ENCODE results near the gene FAHD1. TPM values are rescaled to one million over a fixed set of nuclear protein-coding genes. Genes with fewer than 3 reads are reported as not detected.

Gene FAHD1
- total and polyA plus RNA-seq, 3 donors from 2014 or later = 20.6 to 65.8 (median 57.5) TPM

- Histone ChIP-seq H3K27ac (no peak overlapping the region), H3K4me3 (no peak overlapping the region), H3K36me3 (ENCODE audit: low read depth, missing control alignments) (no peaks in the 10 kb centered on the region), H3K9me3 (no peaks in the 10 kb centered on the region), H3K27me3 (no peaks in the 10 kb centered on the region), H3K4me1 (no peaks in the 10 kb centered on the region)
- DNase-seq = no peak
- intact Hi-C loops (cut with DNase I; ENCODE audit: low total_unique reads) = no loop called here
- 68 to 79% methylated on average over 4 of the region's 4 CpGs for WGBS, 2 donors
- no peak for TF ChIP-seq CTCF (IDR thresholded peaks at IDR 0.05)
- no peak for TF ChIP-seq POLR2A (IDR thresholded peaks at IDR 0.05)
Measured at GRCh38 chr16:1851793-1852192, 24.8 kb downstream of the FAHD1 start.

GRCh38 chr16:1857433-1858097 is 30.6 kb downstream of the FAHD1 start:
- intact Hi-C loops (cut with DNase I; ENCODE audit: low total_unique reads) = no loop called here
- Histone ChIP-seq H3K27me3 (no peaks in the 10 kb centered on the region), H3K9me3 (no peaks in the 10 kb centered on the region), H3K27ac (no peak overlapping the region), H3K4me3 (no peak overlapping the region), H3K36me3 (ENCODE audit: low read depth, missing control alignments) (no peaks in the 10 kb centered on the region), H3K4me1 (no peaks in the 10 kb centered on the region)
- WGBS, 2 donors = 21 to 36% methylated on average over 5 of the region's 5 CpGs
- no peak for TF ChIP-seq POLR2A (IDR thresholded peaks at IDR 0.05)
- no peak for TF ChIP-seq CTCF (IDR thresholded peaks at IDR 0.05)
- DNase-seq = no peak

- no peak for TF ChIP-seq CTCF (IDR thresholded peaks at IDR 0.05)
- TF ChIP-seq POLR2A (IDR thresholded peaks at IDR 0.05) = no peak
- no peaks in the 10 kb centered on the region for H3K27me3 ChIP-seq
Measured at GRCh38 chr16:1858189-1858865, 31.3 kb downstream of the FAHD1 start.

GRCh38 chr16:1859650-1860049 is 32.6 kb downstream of the FAHD1 start:
- Histone ChIP-seq H3K27me3 (no peaks in the 10 kb centered on the region), H3K4me1 (no peaks in the 10 kb centered on the region), H3K27ac (no peak overlapping the region), H3K9me3 (no peaks in the 10 kb centered on the region), H3K36me3 (ENCODE audit: low read depth, missing control alignments) (no peaks in the 10 kb centered on the region), H3K4me3 (no peak overlapping the region)
- intact Hi-C loops (cut with DNase I; ENCODE audit: low total_unique reads) = no loop called here
- no peak for TF ChIP-seq POLR2A (IDR thresholded peaks at IDR 0.05)
- no peak for TF ChIP-seq CTCF (IDR thresholded peaks at IDR 0.05)
- WGBS, 2 donors = 49 to 51% methylated on average over 8 of the region's 8 CpGs
- DNase-seq = no peak

More at GRCh38 chr16:1858189-1858865, 31.3 kb downstream of the FAHD1 start:
- Histone ChIP-seq H3K9me3 (no peaks in the 10 kb centered on the region), H3K36me3 (ENCODE audit: low read depth, missing control alignments) (no peaks in the 10 kb centered on the region), H3K4me3 (no peak overlapping the region), H3K4me1 (no peaks in the 10 kb centered on the region), H3K27ac (no peak overlapping the region)
- intact Hi-C loops (cut with DNase I; ENCODE audit: low total_unique reads) = no loop called here
- DNase-seq = no peak
- 17 to 32% methylated on average over 8 of the region's 8 CpGs for WGBS, 2 donors
